Calu3 (cell line): ENCODE results near the gene MC5R. TPM values are rescaled to one million over a fixed set of nuclear protein-coding genes. Genes with fewer than 3 reads are reported as not detected.

Experiments used
- BruUV-seq: library from RNA; stranded (reverse); fragments of 400-500 nt; replicated peaks from 2 replicates; lab custom pipeline; 2021; lab: Mats Ljungman, UMichigan
- CTCF ChIA-PET: fragments of 300-600 bp; sonication (Branson Sonifier 250); formaldehyde crosslinking; loops from one replicate; lab custom pipeline; 2022; ENCODE audit warnings: antibody characterized with exemption; lab: Charles Lee
- DNase-seq: peaks from one replicate; pipeline ENCODE4 v3.0.0; 2022
- H3K27ac Mint-ChIP-seq: one replicate; pipeline ENCODE4 v1.8.0; 2022; ENCODE audit warnings: mixed read lengths; ENCODE audit not compliant: unreplicated experiment
- H3K27me3 Mint-ChIP-seq: one replicate; pipeline ENCODE4 v1.8.0; 2022; ENCODE audit warnings: mixed read lengths; ENCODE audit not compliant: unreplicated experiment
- H3K36me3 Mint-ChIP-seq: one replicate; pipeline ENCODE4 v1.8.0; 2022; ENCODE audit warnings: mild to moderate bottlenecking, moderate library complexity, mixed read lengths; ENCODE audit not compliant: insufficient read depth, unreplicated experiment
- H3K4me1 Mint-ChIP-seq: one replicate; pipeline ENCODE4 v1.8.0; 2022; ENCODE audit warnings: mild to moderate bottlenecking, low read depth, mixed read lengths; ENCODE audit not compliant: unreplicated experiment
- H3K4me3 Mint-ChIP-seq: one replicate; pipeline ENCODE4 v1.8.0; 2022; ENCODE audit warnings: mild to moderate bottlenecking, low read depth, moderate library complexity, mixed read lengths; ENCODE audit not compliant: unreplicated experiment
- H3K9me3 Mint-ChIP-seq: one replicate; pipeline ENCODE4 v1.8.0; 2022; ENCODE audit warnings: low read depth, mixed read lengths; ENCODE audit not compliant: unreplicated experiment
- CTCF ChIP-seq: fragments of 200-600 bp; IDR thresholded peaks from one replicate; pipeline ENCODE4 v1.8.0; 2022; ENCODE audit warnings: antibody characterized with exemption; ENCODE audit not compliant: unreplicated experiment
- intact Hi-C: fragments of 100-400 bp; cut with micrococcal nuclease; formaldehyde crosslinking; loops from one replicate; pipeline ENCODE4 v1.10.0; 2022; ENCODE audit not compliant: unreplicated experiment
- total RNA-seq: library from RNA; stranded (reverse); gene quantifications from 2 replicates; pipeline ENCODE4 v1.2.3, GENCODE V29; 2022

Gene MC5R
- total RNA-seq, 1 experiment from 2014 or later: not detected

DNA sequence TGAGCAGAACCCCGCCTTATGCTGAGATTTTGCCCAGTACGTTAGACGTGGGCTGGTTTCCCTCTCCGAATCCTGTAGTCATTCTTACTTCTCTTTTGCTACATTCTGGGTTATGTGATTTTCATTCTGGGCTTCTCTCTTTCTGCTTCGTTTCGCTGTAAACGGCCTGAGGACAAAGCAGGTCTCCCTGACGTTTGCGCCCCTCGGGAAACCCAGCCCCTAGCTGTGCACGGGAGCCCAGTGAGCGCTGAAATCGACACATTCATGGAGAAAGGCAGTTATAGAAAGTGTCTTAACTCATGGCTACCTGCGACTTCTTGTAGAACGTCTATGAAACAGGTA, 22.7 kb upstream of the MC5R start:
- intact Hi-C loops: loop anchor here (1.0 to 5.0 kb wide), 4 partner anchors 74 to 664 kb away; partner anchors contain the start of genes FAM210A and RNMT
- Mint-ChIP-seq H3K9me3 (peaks cover 7% of the 10 kb centered on the region), H3K4me1 (peaks cover 46% of the 10 kb centered on the region), H3K27ac (peak overlapping the region; percentile 50), H3K36me3 (peaks cover 10% of the 10 kb centered on the region), H3K4me3 (peak overlapping the region; percentile 71), H3K27me3 (no peaks in the 10 kb centered on the region)
- peak; percentile 1 for TF ChIP-seq CTCF
- DNase-seq: no peak
- BruUV-seq: no TSS peak
- CTCF ChIA-PET: no interaction called here

DNA sequence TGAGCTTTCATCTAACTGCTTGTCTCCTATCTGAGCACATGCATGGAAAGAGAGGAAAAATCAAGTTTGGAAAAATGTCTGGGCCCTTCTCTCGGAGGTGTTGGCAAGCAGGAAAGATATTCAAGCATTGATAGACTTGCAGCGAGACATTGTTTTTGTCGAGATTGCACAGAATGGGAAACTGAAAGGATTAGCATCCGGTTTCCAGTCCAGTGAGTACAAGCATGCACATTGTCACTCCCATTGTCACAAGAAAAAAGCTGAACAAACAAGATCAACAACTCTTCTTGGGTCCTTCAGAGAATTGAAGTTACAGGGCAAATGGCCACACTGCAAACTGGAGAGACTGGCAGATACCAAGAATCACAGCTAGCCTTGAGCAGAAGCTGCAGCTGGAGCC, 19.6 kb upstream of the MC5R start:
- CTCF ChIA-PET: no interaction called here
- no peak for DNase-seq
- Mint-ChIP-seq H3K27me3 (no peaks in the 10 kb centered on the region), H3K4me1 (peaks cover 36% of the 10 kb centered on the region), H3K36me3 (peaks cover 16% of the 10 kb centered on the region), H3K4me3 (no peak overlapping the region), H3K27ac (no peak overlapping the region), H3K9me3 (peaks cover 7% of the 10 kb centered on the region)
- no peak for TF ChIP-seq CTCF
- BruUV-seq: no TSS peak
- intact Hi-C loops: loop anchor here (5.0 kb wide), 1 partner anchor 667 kb away; no protein-coding TSS in a partner anchor

GRCh38 chr18:13808294-13809042, 15.5 kb upstream of the MC5R start:
- Mint-ChIP-seq H3K4me1 (peaks cover 44% of the 10 kb centered on the region), H3K27ac (peak overlapping the region; percentile 75), H3K27me3 (no peaks in the 10 kb centered on the region), H3K36me3 (peaks cover 12% of the 10 kb centered on the region), H3K4me3 (no peak overlapping the region), H3K9me3 (peaks cover 7% of the 10 kb centered on the region)
- no TSS peak for BruUV-seq
- intact Hi-C loops: no loop called here
- DNase-seq: no peak
- no peak for TF ChIP-seq CTCF
- CTCF ChIA-PET: interaction anchor here (0.5 to 1.2 kb wide), 2 partner anchors 11 to 370 kb away, joined by 3 to 5 read pairs; no protein-coding TSS in a partner anchor

- peak; percentile 70 for DNase-seq
- no peak overlapping the region for H3K4me3 Mint-ChIP-seq
- CTCF ChIA-PET: interaction anchor here (1.2 kb wide), 1 partner anchor 11 kb away, joined by 3 read pairs; no protein-coding TSS in a partner anchor
These were observed 14.9 kb upstream of the MC5R start for GRCh38 chr18:13809043-13809430.

More at GRCh38 chr18:13809043-13809430, 14.9 kb upstream of the MC5R start:
- no TSS peak for BruUV-seq
- Mint-ChIP-seq H3K27ac (peak overlapping the region; percentile 75), H3K27me3 (no peaks in the 10 kb centered on the region), H3K36me3 (peaks cover 12% of the 10 kb centered on the region), H3K9me3 (peaks cover 7% of the 10 kb centered on the region), H3K4me1 (peaks cover 47% of the 10 kb centered on the region)
- TF ChIP-seq CTCF: no peak
- intact Hi-C loops: no loop called here
